Tibial nerve (tissue), 4 donors: ENCODE results near the gene PLEKHM1. TPM values are rescaled to one million over a fixed set of nuclear protein-coding genes. Genes with fewer than 3 reads are reported as not detected.

ENCODE experiments used
- DNase-seq, 2 donors: peaks; one replicate each; pipeline ENCODE4 v3.0.0-alpha.2; 2019; ENCODE audit warnings: low spot score in 2 of 2
- H3K27ac ChIP-seq, 4 donors: fragments of 200-600 bp; sonication (generic) in 3 of 4; one replicate each; pipeline ENCODE4 v1.5.1; 2017 to 2019; ENCODE audit warnings: mild to moderate bottlenecking in 1 of 4
- H3K27me3 ChIP-seq, 2 donors: fragments of 200-600 bp; sonication (generic) in 1 of 2; one replicate each; pipeline versions ENCODE4 v1.5.1 to v1.6.0; 2017 to 2019
- H3K36me3 ChIP-seq, 3 donors: fragments of 200-600 bp; sonication (generic); one replicate each; pipeline ENCODE4 v1.5.1; 2018 to 2019
- H3K4me1 ChIP-seq, 4 donors: fragments of 200-600 bp; sonication (generic) in 3 of 4; one replicate each; pipeline ENCODE4 v1.5.1; 2017 to 2019
- H3K4me3 ChIP-seq, 4 donors: fragments of 200-600 bp; sonication (generic) in 3 of 4; one replicate each; pipeline ENCODE4 v1.5.1; 2017 to 2019; ENCODE audit warnings: mild to moderate bottlenecking in 1 of 4, moderate library complexity in 1 of 4
- H3K9me3 ChIP-seq, 4 donors: fragments of 200-600 bp; sonication (generic) in 3 of 4; one replicate each; pipeline ENCODE4 v1.5.1; 2017 to 2019
- CTCF ChIP-seq, 5 experiments: fragments of 200-600 bp in 3 of 5; fragments of 450-650 bp in 2 of 5; sonication (generic) in 3 of 5; IDR thresholded peaks; one replicate each; pipeline ENCODE4 v1.5.1; 2016 to 2019; ENCODE audit warnings: antibody characterized with exemption in 5 of 5, mild to moderate bottlenecking in 3 of 5, moderate library complexity in 2 of 5
- EP300 ChIP-seq, 2 donors: sonication (generic); formaldehyde crosslinking; IDR thresholded peaks; one replicate each; pipeline ENCODE4 v1.6.1; 2017; ENCODE audit warnings: antibody characterized with exemption in 2 of 2, mild to moderate bottlenecking in 1 of 2
- POLR2A ChIP-seq, 2 donors: fragments of 450-650 bp; IDR thresholded peaks; one replicate each; pipeline ENCODE4 v1.6.1; 2017; ENCODE audit warnings: antibody characterized with exemption in 2 of 2, mild to moderate bottlenecking in 2 of 2, moderate library complexity in 2 of 2
- WGBS, 2 donors: methylation state at CpG; one replicate each; pipeline ENCODE4 v1.1.5; 2018; 5-methylcytosine and 5-hydroxymethylcytosine counted together
- total RNA-seq, 4 donors: library from RNA; depleted of rRNA; stranded (reverse); fragments of >200 nt; gene quantifications; one replicate each; pipeline ENCODE4 v1.1.0, GENCODE V29; 2016

The PLEKHM1 gene
- total RNA-seq, 4 donors from 2014 or later = 36.7 to 75.7 (median 67.3) TPM

GRCh38 chr17:45440161-45440778 is 50.3 kb downstream of the PLEKHM1 start:
- TF ChIP-seq CTCF (IDR thresholded peaks at IDR 0.05) = no peak
- TF ChIP-seq POLR2A (IDR thresholded peaks at IDR 0.05) = no peak
- no peak for TF ChIP-seq EP300 (IDR thresholded peaks at IDR 0.05)

GRCh38 chr17:45438931-45439610 is 51.5 kb downstream of the PLEKHM1 start:
- no peak for TF ChIP-seq EP300 (IDR thresholded peaks at IDR 0.05)
- TF ChIP-seq CTCF (IDR thresholded peaks at IDR 0.05) = no peak
- TF ChIP-seq POLR2A (IDR thresholded peaks at IDR 0.05) = no peak
- Histone ChIP-seq H3K4me3 (no peak overlapping the region), H3K36me3 (peaks cover 0 to 93% (median 6%) of the 10 kb centered on the region in 3 donors), H3K27me3 (no peaks in the 10 kb centered on the region), H3K9me3 (no peaks in the 10 kb centered on the region), H3K4me1 (peaks cover 0 to 5% (median 0%) of the 10 kb centered on the region in 4 donors), H3K27ac (no peak overlapping the region)
- no peak for DNase-seq
- WGBS, 2 donors = 81 to 84% methylated on average over 9 to 11 of the region's 11 CpGs

More at GRCh38 chr17:45440161-45440778, 50.3 kb downstream of the PLEKHM1 start:
- 64 to 68% methylated on average over 5 to 10 of the region's 10 CpGs for WGBS, 2 donors
- no peak overlapping the region for H3K4me3 ChIP-seq
- no peak overlapping the region for H3K27ac ChIP-seq
- H3K4me1 ChIP-seq = peaks cover 0 to 5% (median 0%) of the 10 kb centered on the region in 4 donors
- no peak for DNase-seq
- H3K36me3 ChIP-seq = peaks cover 0 to 94% (median 6%) of the 10 kb centered on the region in 3 donors
- H3K27me3 ChIP-seq = no peaks in the 10 kb centered on the region
- H3K9me3 ChIP-seq = no peaks in the 10 kb centered on the region

GRCh38 chr17:45437465-45438283 is 52.8 kb downstream of the PLEKHM1 start:
- DNase-seq = no peak
- TF ChIP-seq POLR2A (IDR thresholded peaks at IDR 0.05) = no peak
- Histone ChIP-seq H3K27me3 (peaks cover 0 to 11% of the 10 kb centered on the region in 2 donors), H3K9me3 (no peaks in the 10 kb centered on the region), H3K27ac (no peak overlapping the region), H3K4me1 (peaks cover 0 to 13% (median 4%) of the 10 kb centered on the region in 4 donors), H3K4me3 (no peak overlapping the region), H3K36me3 (peaks cover 0 to 90% (median 6%) of the 10 kb centered on the region in 3 donors)
- 83 to 86% methylated on average over 27 to 29 of the region's 30 CpGs for WGBS, 2 donors

GRCh38 chr17:45436625-45437464 is 53.7 kb downstream of the PLEKHM1 start:
- Histone ChIP-seq H3K27ac (no peak overlapping the region), H3K4me3 (no peak overlapping the region), H3K9me3 (no peaks in the 10 kb centered on the region), H3K27me3 (peaks cover 0 to 18% of the 10 kb centered on the region in 2 donors), H3K36me3 (peaks cover 0 to 81% (median 6%) of the 10 kb centered on the region in 3 donors), H3K4me1 (peaks cover 0 to 21% (median 12%) of the 10 kb centered on the region in 4 donors)
- DNase-seq = no peak
- WGBS, 2 donors = 88 to 94% methylated on average over 21 to 22 of the region's 23 CpGs
- TF ChIP-seq EP300 (IDR thresholded peaks at IDR 0.05) (no peak), POLR2A (IDR thresholded peaks at IDR 0.05) (no peak), CTCF (IDR thresholded peaks at IDR 0.05) (no peak)

GRCh38 chr17:45436161-45436560 is 54.4 kb downstream of the PLEKHM1 start:
- H3K36me3 ChIP-seq = peaks cover 0 to 74% (median 6%) of the 10 kb centered on the region in 3 donors
- no peak for TF ChIP-seq EP300 (IDR thresholded peaks at IDR 0.05)
- TF ChIP-seq POLR2A (IDR thresholded peaks at IDR 0.05) = no peak
- no peak for TF ChIP-seq CTCF (IDR thresholded peaks at IDR 0.05)
- peaks cover 0 to 25% of the 10 kb centered on the region in 2 donors for H3K27me3 ChIP-seq
- no peak overlapping the region for H3K4me3 ChIP-seq
- H3K27ac ChIP-seq = no peak overlapping the region
- 89 to 92% methylated on average over 8 to 9 of the region's 10 CpGs for WGBS, 2 donors
- no peak for DNase-seq
- H3K4me1 ChIP-seq = peaks cover 0 to 28% (median 18%) of the 10 kb centered on the region in 4 donors
- H3K9me3 ChIP-seq = no peaks in the 10 kb centered on the region
